Measurements from ENCODE around the gene CA10.

DNA sequence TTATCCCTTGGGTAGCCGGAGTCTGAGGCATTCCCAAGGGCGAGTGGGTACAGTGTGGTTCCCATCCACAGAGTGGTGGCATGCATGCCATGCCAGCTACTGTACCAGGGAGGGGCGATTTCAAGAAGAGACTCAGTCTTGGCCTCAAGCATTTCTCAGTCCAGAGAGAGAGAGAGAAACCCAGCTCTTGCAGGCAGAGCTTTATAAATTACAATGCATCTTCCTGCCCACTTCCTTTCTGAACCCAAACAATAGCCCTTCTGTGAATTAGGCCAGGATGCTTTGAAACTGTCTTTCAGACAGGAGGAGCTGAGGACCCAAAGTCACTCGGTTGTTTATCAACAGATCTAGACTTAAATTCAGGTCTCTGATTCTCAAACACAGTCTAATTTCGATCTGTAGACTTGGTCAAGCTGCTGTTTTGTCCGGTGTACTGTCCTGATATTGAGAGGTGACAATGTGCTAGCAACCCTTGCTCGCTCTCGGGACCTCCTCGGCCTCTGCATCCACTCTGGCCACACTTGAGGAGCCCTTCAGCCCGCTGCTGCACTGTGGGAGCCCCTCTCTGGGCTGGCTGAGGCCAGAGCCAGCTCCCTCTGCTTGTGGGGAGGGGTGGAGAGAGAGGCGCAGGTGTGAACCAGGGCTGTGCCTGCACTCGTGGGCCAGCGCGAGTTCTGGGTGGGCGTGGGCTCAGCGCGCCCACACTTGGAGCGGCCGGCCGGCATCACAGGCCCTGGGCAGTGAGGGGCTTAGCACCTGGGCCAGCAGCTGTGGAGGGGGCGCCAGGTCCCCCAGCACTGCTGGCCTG is 490.2 kb downstream of the CA10 start:
- TF ChIP-seq CTCF (IDR thresholded peaks at IDR 0.05) (no peak), POLR2A (IDR thresholded peaks at IDR 0.05) (no peak)

All from right lobe of liver (tissue), 4 donors.